Measurements from ENCODE around the gene SMIM15. TPM values are rescaled to one million over a fixed set of nuclear protein-coding genes. Genes with fewer than 3 reads are reported as not detected.

SMIM15 gene
- total RNA-seq, 4 donors from 2014 or later, result 30.4 to 47.9 (median 44.4) TPM

GRCh38 chr5:61176631-61177030 lies 14.4 kb upstream of the SMIM15 start:
- TF ChIP-seq POLR2AphosphoS5 (IDR thresholded peaks at IDR 0.05), result no peak
- no peak for TF ChIP-seq EP300 (IDR thresholded peaks at IDR 0.05)
- TF ChIP-seq CTCF (IDR thresholded peaks at IDR 0.05), result no peak
- TF ChIP-seq POLR2A (IDR thresholded peaks at IDR 0.05), result no peak
- Histone ChIP-seq H3K27me3 (no peaks in the 10 kb centered on the region), H3K9me3 (no peaks in the 10 kb centered on the region), H3K4me1 (peaks cover 6% of the 10 kb centered on the region), H3K4me3 (no peak overlapping the region), H3K36me3 (no peaks in the 10 kb centered on the region), H3K27ac (no peak overlapping the region)
- no peak for DNase-seq (ENCODE audit: low spot score in 2 of 2)
- 90% methylated on average over 3 of the region's 3 CpGs for WGBS

- no peak for DNase-seq (ENCODE audit: low spot score in 2 of 2)
- H3K4me1 ChIP-seq, result peaks cover 2% of the 10 kb centered on the region
- 93% methylated on average over 1 of the region's 1 CpG for WGBS
- H3K9me3 ChIP-seq, result no peaks in the 10 kb centered on the region
- H3K27ac ChIP-seq, result no peak overlapping the region
- no peaks in the 10 kb centered on the region for H3K36me3 ChIP-seq
- TF ChIP-seq POLR2A (IDR thresholded peaks at IDR 0.05), result no peak
- TF ChIP-seq EP300 (IDR thresholded peaks at IDR 0.05), result no peak
- TF ChIP-seq POLR2AphosphoS5 (IDR thresholded peaks at IDR 0.05), result no peak
- TF ChIP-seq CTCF (IDR thresholded peaks at IDR 0.05), result no peak
- H3K27me3 ChIP-seq, result no peaks in the 10 kb centered on the region
- H3K4me3 ChIP-seq, result no peak overlapping the region
Measured at GRCh38 chr5:61171479-61171878, 9.2 kb upstream of the SMIM15 start.

- Histone ChIP-seq H3K36me3 (no peaks in the 10 kb centered on the region), H3K27ac (no peak overlapping the region), H3K9me3 (no peaks in the 10 kb centered on the region), H3K4me1 (peaks cover 2% of the 10 kb centered on the region), H3K27me3 (no peaks in the 10 kb centered on the region), H3K4me3 (no peak overlapping the region)
- WGBS, result 94% methylated on average over 8 of the region's 8 CpGs
- no peak for DNase-seq (ENCODE audit: low spot score in 2 of 2)
- TF ChIP-seq CTCF (IDR thresholded peaks at IDR 0.05) (no peak), POLR2A (IDR thresholded peaks at IDR 0.05) (no peak), POLR2AphosphoS5 (IDR thresholded peaks at IDR 0.05) (no peak), EP300 (IDR thresholded peaks at IDR 0.05) (no peak)
Measured at GRCh38 chr5:61168951-61169350, 6.7 kb upstream of the SMIM15 start.

GRCh38 chr5:61167382-61167781 lies 5.1 kb upstream of the SMIM15 start:
- Histone ChIP-seq H3K36me3 (no peaks in the 10 kb centered on the region), H3K4me3 (no peak overlapping the region), H3K27me3 (no peaks in the 10 kb centered on the region), H3K9me3 (no peaks in the 10 kb centered on the region), H3K4me1 (peaks cover 15% of the 10 kb centered on the region), H3K27ac (no peak overlapping the region)
- WGBS, result 62% methylated on average over 4 of the region's 4 CpGs
- TF ChIP-seq POLR2A (IDR thresholded peaks at IDR 0.05) (no peak), POLR2AphosphoS5 (IDR thresholded peaks at IDR 0.05) (no peak), CTCF (IDR thresholded peaks at IDR 0.05) (no peak), EP300 (IDR thresholded peaks at IDR 0.05) (no peak)
- DNase-seq (ENCODE audit: low spot score in 2 of 2), result no peak

- WGBS, result 94% methylated on average over 13 of the region's 13 CpGs
- H3K36me3 ChIP-seq, result peaks cover 14% of the 10 kb centered on the region
- TF ChIP-seq POLR2A (IDR thresholded peaks at IDR 0.05), result no peak
- no peak for TF ChIP-seq CTCF (IDR thresholded peaks at IDR 0.05)
- TF ChIP-seq POLR2AphosphoS5 (IDR thresholded peaks at IDR 0.05), result no peak
- TF ChIP-seq EP300 (IDR thresholded peaks at IDR 0.05), result no peak
- H3K4me1 ChIP-seq, result peaks cover 33% of the 10 kb centered on the region
- H3K27ac ChIP-seq, result peak overlapping the region; percentile 84
- no peak overlapping the region for H3K4me3 ChIP-seq
- no peak for DNase-seq (ENCODE audit: low spot score in 2 of 2)
- no peaks in the 10 kb centered on the region for H3K27me3 ChIP-seq
- no peaks in the 10 kb centered on the region for H3K9me3 ChIP-seq
Measured at GRCh38 chr5:61163905-61164304, 1.6 kb upstream of the SMIM15 start.

All from suprapubic skin (tissue), 4 donors.